HG03521 (cell line): ENCODE results near the gene RRP8.
A peak's percentile ranks its signal among the peaks of the same experiment; 100 is the strongest.

Experiments used
- ATAC-seq: cut with Tn5 transposase; IDR thresholded peaks from one replicate; pipeline ENCODE4 v1.9.1; 2021; ENCODE audit warnings: mild to moderate bottlenecking, moderate library complexity; ENCODE audit not compliant: unreplicated experiment

The RRP8 gene

DNA sequence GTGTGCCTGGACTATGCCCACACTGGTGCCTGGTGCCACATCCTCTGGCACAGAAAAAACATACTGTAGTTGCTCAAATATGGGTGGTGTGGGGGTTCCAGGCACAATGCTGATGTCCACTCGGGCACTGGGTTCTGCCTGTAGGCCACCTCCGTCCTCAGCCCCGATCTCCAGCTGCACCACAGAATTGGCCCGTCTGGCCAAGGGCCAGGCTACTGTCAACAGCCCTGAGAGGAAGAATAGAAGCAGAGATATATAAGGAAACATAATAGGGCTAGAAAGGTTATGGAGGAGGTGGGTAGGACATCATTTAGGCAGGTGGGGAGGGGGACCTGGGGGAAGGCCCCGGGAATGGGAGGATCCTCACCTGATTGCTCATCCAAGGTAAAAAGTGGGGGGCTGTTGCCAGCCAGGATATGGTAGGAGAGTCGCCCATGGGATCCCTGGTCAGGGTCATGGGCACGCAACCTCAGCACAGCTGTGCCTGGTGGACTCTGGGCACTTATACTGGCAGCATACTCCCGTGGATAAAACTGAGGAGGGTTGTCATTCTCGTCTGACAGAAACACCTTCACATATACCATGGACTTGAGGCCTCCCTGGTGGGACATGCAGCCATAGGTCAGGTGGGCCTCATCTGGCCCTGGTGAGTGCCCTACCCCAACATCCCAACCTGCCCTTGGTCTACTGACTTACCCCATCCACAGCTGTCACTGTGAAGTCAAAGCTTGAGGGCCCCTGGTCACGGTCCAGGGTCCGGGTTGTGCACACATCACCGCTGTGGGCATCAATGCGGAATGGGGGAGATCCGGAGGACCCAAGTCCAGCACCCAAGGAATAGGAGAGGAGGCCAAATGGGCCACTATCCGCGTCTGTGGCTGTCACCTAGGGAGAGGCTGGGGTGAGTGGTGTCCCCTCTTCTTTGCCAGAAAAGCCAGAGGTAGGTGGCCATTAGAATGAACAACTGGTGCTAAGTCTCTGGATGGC is 30.3 kb upstream of the RRP8 start:
- no peak for ATAC-seq

- ATAC-seq = no peak
Measured at GRCh38 chr11:6632116-6633073, 29.0 kb upstream of the RRP8 start.

DNA sequence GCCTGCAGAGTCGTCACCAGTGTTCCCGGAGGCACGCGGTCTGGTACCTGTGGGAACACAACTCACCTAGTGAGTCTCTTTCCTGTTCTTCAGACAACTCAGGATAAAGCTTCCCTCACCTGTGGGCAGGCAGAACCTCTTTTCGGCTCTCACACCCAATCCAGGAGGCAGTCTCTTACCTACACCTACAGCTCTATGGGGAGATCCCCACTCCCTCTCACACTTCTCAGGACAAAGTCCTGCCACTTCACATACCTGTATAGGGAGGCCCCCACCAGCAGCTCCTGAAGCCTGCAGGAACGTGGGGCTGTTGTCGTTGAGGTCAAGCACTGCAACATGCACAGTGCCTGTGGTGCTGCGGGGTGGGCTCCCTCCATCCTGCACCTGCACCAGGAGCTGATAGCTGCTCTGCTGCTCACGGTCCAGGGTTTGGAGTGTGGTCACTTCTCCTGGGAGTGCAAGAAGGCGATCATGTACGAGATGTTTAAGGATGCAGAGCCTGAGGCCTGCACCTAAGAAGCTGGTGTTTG is 28.0 kb upstream of the RRP8 start:
- ATAC-seq = no peak

- no peak for ATAC-seq
Measured at GRCh38 chr11:6630632-6631291, 27.3 kb upstream of the RRP8 start.

- ATAC-seq = no peak
Measured at GRCh38 chr11:6629892-6630631, 26.6 kb upstream of the RRP8 start.

GRCh38 chr11:6629573-6629891 is 26.1 kb upstream of the RRP8 start:
- ATAC-seq = no peak

DNA sequence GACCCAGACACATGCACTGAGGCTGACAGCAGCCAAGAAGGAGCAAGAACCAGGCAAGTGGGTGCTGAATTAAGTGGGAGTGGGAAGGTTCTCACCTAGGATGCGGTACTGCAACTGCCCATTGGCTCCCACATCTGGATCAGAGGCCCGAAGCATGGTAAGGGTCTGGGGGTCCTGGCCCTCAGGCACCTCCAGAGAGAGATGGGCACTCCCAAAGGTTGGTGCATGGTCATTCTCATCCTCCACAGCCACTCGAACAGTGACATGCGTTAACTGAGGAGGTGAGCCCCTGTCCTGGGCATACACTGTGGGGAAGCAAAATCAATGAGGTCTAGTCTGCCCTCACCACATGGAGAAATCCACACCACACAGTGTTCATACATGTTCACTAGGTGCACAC is 25.1 kb upstream of the RRP8 start:
- no peak for ATAC-seq

- ATAC-seq = peak; percentile 58
Measured at GRCh38 chr11:6627762-6628241, 24.4 kb upstream of the RRP8 start.

DNA sequence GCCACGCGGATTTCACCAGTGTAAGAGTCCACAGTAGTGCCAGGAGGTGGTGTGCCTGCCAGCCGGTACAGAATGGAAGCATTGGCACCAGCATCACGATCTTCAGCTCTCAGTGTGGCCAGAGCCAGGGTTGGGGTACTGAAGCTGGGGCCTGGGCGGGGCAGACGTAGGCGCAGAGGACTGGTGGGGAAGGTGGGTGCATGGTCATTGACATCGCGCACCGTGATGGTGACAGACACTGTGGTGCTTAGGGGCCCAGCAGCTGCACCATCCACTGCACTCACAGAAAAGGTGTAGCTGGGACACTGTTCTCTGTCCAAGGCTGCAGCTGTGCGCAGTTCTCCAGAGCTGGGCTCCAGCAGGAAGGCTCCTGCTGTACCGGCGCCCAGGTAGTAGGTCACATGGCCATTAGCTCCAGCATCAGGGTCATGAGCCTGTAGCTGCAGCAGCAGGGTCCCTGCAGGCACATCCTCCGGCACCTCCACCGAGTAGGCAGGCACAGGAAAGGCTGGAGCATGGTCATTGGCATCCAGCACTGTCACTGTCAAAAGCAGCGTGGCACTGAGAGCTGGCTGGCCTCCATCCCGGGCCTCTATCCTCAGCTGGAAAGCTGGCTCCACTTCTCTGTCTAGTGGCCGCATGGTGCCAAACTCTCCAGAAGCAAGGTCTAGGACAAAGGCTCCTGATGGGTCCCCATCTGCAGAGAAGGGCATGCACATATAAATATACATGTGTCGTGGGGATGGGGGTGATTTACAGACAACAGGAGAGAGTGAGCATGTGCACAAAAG is 23.8 kb upstream of the RRP8 start:
- no peak for ATAC-seq

- no peak for ATAC-seq
Measured at GRCh38 chr11:6625832-6626420, 22.5 kb upstream of the RRP8 start.

- ATAC-seq = no peak
Measured at GRCh38 chr11:6625156-6625831, 21.9 kb upstream of the RRP8 start.

- ATAC-seq = no peak
Measured at GRCh38 chr11:6623391-6624363, 20.3 kb upstream of the RRP8 start.

DNA sequence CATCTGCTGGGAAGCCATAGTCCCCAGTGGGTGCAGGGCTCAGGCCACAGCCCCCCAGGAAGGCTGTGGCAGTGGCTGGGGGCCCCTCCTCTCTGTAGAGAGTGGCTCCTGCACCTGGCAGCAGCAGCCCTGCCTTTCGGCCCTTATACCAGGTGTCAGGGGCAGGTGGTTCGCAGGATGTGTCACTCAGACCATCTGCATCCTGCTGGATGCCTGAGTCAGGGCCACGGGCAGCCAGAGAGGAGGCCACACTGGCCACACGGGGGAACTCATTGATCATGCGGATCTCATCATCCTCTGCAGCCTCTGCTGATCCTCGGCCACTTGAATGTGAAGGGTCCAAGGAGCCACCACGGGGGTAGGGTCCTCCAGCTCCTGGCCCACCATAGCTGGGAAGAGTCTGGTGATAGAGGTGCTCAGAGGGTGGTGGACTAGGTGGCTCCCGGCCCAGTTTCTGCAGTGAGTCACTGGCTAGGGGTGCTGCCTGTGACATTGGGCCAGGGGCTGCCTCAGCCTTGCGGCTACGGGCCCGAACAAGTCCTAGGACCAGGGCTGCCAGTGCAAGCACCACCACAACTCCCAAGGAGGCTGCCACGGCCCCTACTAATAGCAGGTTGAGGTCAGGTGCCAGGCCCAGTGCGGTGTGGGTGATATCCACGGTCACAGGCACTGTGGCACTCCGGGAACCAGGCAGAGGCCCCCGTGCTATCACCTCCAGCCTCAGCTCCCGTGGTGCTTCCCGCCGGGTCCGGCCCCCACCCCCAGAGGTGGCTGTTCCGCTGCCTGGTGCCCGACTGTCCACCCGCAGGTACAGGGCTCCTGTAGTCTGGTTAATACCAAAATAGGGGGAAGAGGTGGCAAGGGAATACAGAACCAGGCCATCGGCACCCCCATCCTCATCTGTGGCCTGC is 19.1 kb upstream of the RRP8 start:
- ATAC-seq = no peak

- no peak for ATAC-seq
Measured at GRCh38 chr11:6621711-6622211, 18.3 kb upstream of the RRP8 start.

- no peak for ATAC-seq
Measured at GRCh38 chr11:6620636-6621035, 17.2 kb upstream of the RRP8 start.
